HG03064 (cell line): Measurements from ENCODE around the gene SECISBP2.
"Not testable (repeated sequence)": the region's sequence is repeated elsewhere in the genome, so short reads cannot be mapped to it uniquely, and the experiment has no call there.

Source experiments
- ATAC-seq: cut with Tn5 transposase; IDR thresholded peaks from one replicate; pipeline ENCODE4 v1.9.1; 2021; ENCODE audit warnings: low read depth; ENCODE audit not compliant: unreplicated experiment

Gene SECISBP2

GRCh38 chr9:89318123-89319014 lies at the start of gene SECISBP2:
SECISBP2 (plus strand) TSS chr9:89318500; CDS start chr9:89318577, 77 bp downstream.
- ATAC-seq = peak; percentile 88

- ATAC-seq = no peak
Observed at GRCh38 chr9:89273528-89274279, 44.6 kb upstream of the SECISBP2 start.

GRCh38 chr9:89274838-89275237 lies 43.5 kb upstream of the SECISBP2 start:
- ATAC-seq = no peak

GRCh38 chr9:89276040-89276439 lies 42.3 kb upstream of the SECISBP2 start:
- not testable (repeated sequence) for ATAC-seq

- no peak for ATAC-seq
Observed at GRCh38 chr9:89277043-89277442, 41.3 kb upstream of the SECISBP2 start.

- no peak for ATAC-seq
Observed at GRCh38 chr9:89277454-89277853, 40.8 kb upstream of the SECISBP2 start.

- ATAC-seq = no peak
Observed at GRCh38 chr9:89278551-89278950, 39.7 kb upstream of the SECISBP2 start.

- ATAC-seq = no peak
Observed at GRCh38 chr9:89278997-89279739, 39.1 kb upstream of the SECISBP2 start.

GRCh38 chr9:89281106-89281505 lies 37.2 kb upstream of the SECISBP2 start:
- ATAC-seq = no peak

GRCh38 chr9:89282248-89282968 lies 35.9 kb upstream of the SECISBP2 start:
- ATAC-seq = not testable (repeated sequence)

GRCh38 chr9:89284076-89284475 lies 34.2 kb upstream of the SECISBP2 start:
- no peak for ATAC-seq

- ATAC-seq = no peak
Observed at GRCh38 chr9:89291741-89292140, 26.6 kb upstream of the SECISBP2 start.

- ATAC-seq = no peak
Observed at GRCh38 chr9:89293014-89293413, 25.3 kb upstream of the SECISBP2 start.

GRCh38 chr9:89295400-89295799 lies 22.9 kb upstream of the SECISBP2 start:
- ATAC-seq = no peak

GRCh38 chr9:89301996-89302395 lies 16.3 kb upstream of the SECISBP2 start:
- not testable (repeated sequence) for ATAC-seq

- ATAC-seq = no peak
Observed at GRCh38 chr9:89304020-89304833, 14.1 kb upstream of the SECISBP2 start.

GRCh38 chr9:89304834-89305188 lies 13.5 kb upstream of the SECISBP2 start:
- ATAC-seq = no peak

- no peak for ATAC-seq
Observed at GRCh38 chr9:89305868-89306267, 12.4 kb upstream of the SECISBP2 start.

GRCh38 chr9:89309166-89309565 lies 9.1 kb upstream of the SECISBP2 start:
- ATAC-seq = no peak
